Thoracic aorta (tissue), 2 donors: Measurements from ENCODE around the gene LRRC28. TPM values are rescaled to one million over a fixed set of nuclear protein-coding genes. Genes with fewer than 3 reads are reported as not detected.

Source experiments
- ATAC-seq: fragments of 150-250 bp; one replicate; pipeline ENCODE4 v1.8.0; 2017; ENCODE audit warnings: low read depth; ENCODE audit not compliant: insufficient number of reproducible peaks, low FRiP score
- DNase-seq: peaks from one replicate; pipeline ENCODE4 v3.0.0-alpha.2; 2020; ENCODE audit warnings: low spot score
- H3K27ac ChIP-seq, 2 donors: fragments of 200-600 bp; sonication (generic); 1 replicate in 1 of 2; 2 replicates in 1 of 2; pipeline ENCODE4 v1.5.1; 2016; ENCODE audit warnings: mild to moderate bottlenecking in 2 of 2, moderate library complexity in 2 of 2
- H3K27me3 ChIP-seq: fragments of 200-600 bp; sonication (generic); replicated peaks from 2 replicates; pipeline ENCODE4 v1.6.0; 2016; ENCODE audit warnings: mild to moderate bottlenecking; ENCODE audit not compliant: insufficient read depth
- H3K36me3 ChIP-seq: fragments of 200-600 bp; sonication (generic); one replicate; pipeline ENCODE4 v1.5.1; 2016
- H3K4me1 ChIP-seq, 2 donors: fragments of 200-600 bp; sonication (generic); 1 replicate in 1 of 2; 2 replicates in 1 of 2; pipeline versions ENCODE4 v1.5.1 to v1.6.0; 2016; ENCODE audit warnings: low read depth in 2 of 2, mild to moderate bottlenecking in 1 of 2; ENCODE audit not compliant: control insufficient read depth in 1 of 2
- H3K4me3 ChIP-seq: fragments of 200-600 bp; sonication (generic); 2 replicates; pipeline ENCODE4 v1.5.1; 2016; ENCODE audit warnings: mild to moderate bottlenecking
- H3K9me3 ChIP-seq: fragments of 200-600 bp; sonication (generic); 2 replicates; pipeline ENCODE4 v1.5.1; 2016
- CTCF ChIP-seq: fragments of 200-600 bp; sonication (generic); IDR thresholded peaks from one replicate; pipeline ENCODE4 v1.5.1; 2019; ENCODE audit warnings: antibody characterized with exemption
- total RNA-seq, 2 donors: library from RNA; depleted of rRNA; stranded (reverse); fragments of >200 nt; gene quantifications; one replicate each; pipeline versions ENCODE4 v1.1.0 to v1.2.3, GENCODE V29; 2016

LRRC28 gene
- total RNA-seq, 2 donors from 2014 or later, result 30.1 to 35.3 TPM

- no peaks in the 10 kb centered on the region for H3K9me3 ChIP-seq
- no peak for TF ChIP-seq CTCF
- no peak for ATAC-seq
Measured at GRCh38 chr15:99275061-99275460, 23.8 kb downstream of the LRRC28 start.

GRCh38 chr15:99275525-99276128 is 24.3 kb downstream of the LRRC28 start:
- ATAC-seq, result no peak
- Histone ChIP-seq H3K4me1 (no peaks in the 10 kb centered on the region), H3K9me3 (no peaks in the 10 kb centered on the region), H3K4me3 (no peak overlapping the region), H3K27me3 (no peaks in the 10 kb centered on the region), H3K27ac (no peak overlapping the region), H3K36me3 (no peaks in the 10 kb centered on the region)
- DNase-seq, result no peak
- TF ChIP-seq CTCF, result no peak

More at GRCh38 chr15:99275061-99275460, 23.8 kb downstream of the LRRC28 start:
- no peak for DNase-seq
- Histone ChIP-seq H3K36me3 (no peaks in the 10 kb centered on the region), H3K4me3 (no peak overlapping the region), H3K27ac (no peak overlapping the region), H3K27me3 (no peaks in the 10 kb centered on the region), H3K4me1 (no peaks in the 10 kb centered on the region)

GRCh38 chr15:99279290-99279689 is 28.0 kb downstream of the LRRC28 start:
- ATAC-seq (no peak), DNase-seq (no peak)
- H3K27me3 ChIP-seq, result no peaks in the 10 kb centered on the region
- no peaks in the 10 kb centered on the region for H3K36me3 ChIP-seq
- H3K4me1 ChIP-seq, result peaks cover 2 to 11% of the 10 kb centered on the region in 2 donors
- H3K4me3 ChIP-seq, result no peak overlapping the region
- TF ChIP-seq CTCF, result no peak
- no peaks in the 10 kb centered on the region for H3K9me3 ChIP-seq
- H3K27ac ChIP-seq, result no peak overlapping the region

- peaks cover 2 to 16% of the 10 kb centered on the region in 2 donors for H3K4me1 ChIP-seq
- no peak overlapping the region for H3K4me3 ChIP-seq
- ATAC-seq (no peak), DNase-seq (no peak)
- H3K27ac ChIP-seq, result no peak overlapping the region
- H3K36me3 ChIP-seq, result no peaks in the 10 kb centered on the region
- no peaks in the 10 kb centered on the region for H3K27me3 ChIP-seq
- no peak for TF ChIP-seq CTCF
- no peaks in the 10 kb centered on the region for H3K9me3 ChIP-seq
Measured at GRCh38 chr15:99279827-99280226, 28.5 kb downstream of the LRRC28 start.

- DNase-seq, result no peak
- H3K9me3 ChIP-seq, result no peaks in the 10 kb centered on the region
- H3K4me1 ChIP-seq, result peaks cover 2 to 16% of the 10 kb centered on the region in 2 donors
- no peaks in the 10 kb centered on the region for H3K27me3 ChIP-seq
- no peaks in the 10 kb centered on the region for H3K36me3 ChIP-seq
- H3K4me3 ChIP-seq, result no peak overlapping the region
- H3K27ac ChIP-seq, result no peak overlapping the region
- no peak for TF ChIP-seq CTCF
- ATAC-seq, result no peak
Measured at GRCh38 chr15:99282121-99282520, 30.8 kb downstream of the LRRC28 start.
